Activated CD4-positive, alpha-beta T cell treated with anti-CD3 and anti-CD28 coated beads, Interleukin-2, amount 50 U/mL, for 48 hours (primary cell): ENCODE measurements around the gene FBXL3.
"Not testable (repeated sequence)": the region's sequence is repeated elsewhere in the genome, so short reads cannot be mapped to it uniquely, and the experiment has no call there.

ENCODE experiments used
- DNase-seq, 2 experiments: peaks; one replicate each; pipeline ENCODE4 v3.0.0-alpha.2; 2020

Gene FBXL3

DNA sequence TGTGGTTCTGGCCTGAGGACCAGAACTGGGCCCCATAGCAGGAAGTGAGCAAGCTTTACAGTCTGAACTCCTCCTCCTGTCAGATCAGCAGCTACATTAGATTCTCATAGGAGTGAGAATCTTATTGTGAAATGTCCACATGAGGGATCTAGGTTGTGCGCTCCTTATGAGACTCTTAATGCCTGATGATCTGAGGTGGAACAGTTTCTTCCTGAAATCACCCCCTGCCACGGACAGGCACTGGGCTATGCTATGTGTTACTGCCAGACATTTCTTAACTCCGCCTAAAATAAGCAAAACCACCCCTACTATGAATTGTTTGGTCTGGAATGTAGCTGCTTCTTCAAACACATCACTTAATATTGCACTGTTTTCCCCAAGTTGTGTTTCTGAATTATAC is 4.6 kb downstream of the FBXL3 start:
- DNase-seq, result no peak

DNA sequence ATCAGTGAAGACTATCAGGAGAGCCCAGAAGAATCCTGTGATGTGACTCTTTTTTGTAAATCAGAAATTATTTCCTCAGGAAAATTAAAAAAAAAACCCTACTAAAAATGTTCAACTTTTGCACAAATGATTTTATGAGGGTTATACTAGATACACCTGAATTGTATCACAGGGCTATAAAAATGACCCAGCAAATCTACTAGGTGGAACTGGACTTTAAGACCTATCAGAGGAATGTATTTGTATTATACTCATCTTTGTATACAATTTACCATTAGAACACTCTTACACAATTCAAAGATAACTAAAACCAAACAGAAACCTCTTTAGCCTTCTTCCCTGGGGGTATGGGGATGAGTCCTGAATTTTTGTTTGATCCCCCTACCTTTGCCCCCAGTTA is 7.2 kb downstream of the FBXL3 start:
- DNase-seq, result no peak

GRCh38 chr13:77016888-77017623 is 9.9 kb downstream of the FBXL3 start:
- DNase-seq, result no peak

- no peak for DNase-seq
Observed at GRCh38 chr13:77016251-77016812, 10.6 kb downstream of the FBXL3 start.

DNA sequence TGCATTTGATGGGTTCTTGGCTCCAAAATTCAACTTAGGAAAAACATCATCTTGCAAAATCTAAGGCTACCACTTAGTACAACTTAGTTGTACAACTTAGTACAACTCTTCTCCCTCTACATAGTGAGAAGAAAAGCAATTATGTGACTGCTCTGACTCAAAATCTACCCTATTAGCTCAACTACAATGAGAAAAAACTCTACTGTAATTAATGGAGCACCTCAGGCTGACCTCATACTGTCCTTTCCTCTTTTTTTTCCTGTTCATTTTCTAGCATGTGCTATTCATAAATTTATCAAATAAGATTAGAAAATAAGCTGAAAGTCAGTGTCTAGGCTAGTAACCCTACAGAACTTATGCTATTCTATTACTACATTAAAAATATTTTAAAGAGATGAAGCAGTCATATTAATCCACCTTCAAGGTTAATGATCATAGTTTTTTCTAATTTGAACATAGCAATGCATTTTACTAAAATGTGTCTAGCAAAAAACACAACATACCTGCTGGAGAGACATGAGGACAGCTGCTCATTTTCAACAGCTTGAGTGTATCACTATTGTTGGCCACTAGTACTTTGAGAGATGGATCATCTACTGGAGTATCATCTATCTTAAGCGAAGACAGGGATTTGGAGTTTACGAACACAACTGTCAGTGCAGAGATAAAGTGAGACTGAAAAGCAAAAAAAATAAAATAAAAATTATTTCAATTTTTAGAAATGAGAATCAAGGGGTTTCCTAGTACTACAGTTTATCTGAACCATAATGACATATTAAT is 11.9 kb downstream of the FBXL3 start:
- DNase-seq, result no peak

DNA sequence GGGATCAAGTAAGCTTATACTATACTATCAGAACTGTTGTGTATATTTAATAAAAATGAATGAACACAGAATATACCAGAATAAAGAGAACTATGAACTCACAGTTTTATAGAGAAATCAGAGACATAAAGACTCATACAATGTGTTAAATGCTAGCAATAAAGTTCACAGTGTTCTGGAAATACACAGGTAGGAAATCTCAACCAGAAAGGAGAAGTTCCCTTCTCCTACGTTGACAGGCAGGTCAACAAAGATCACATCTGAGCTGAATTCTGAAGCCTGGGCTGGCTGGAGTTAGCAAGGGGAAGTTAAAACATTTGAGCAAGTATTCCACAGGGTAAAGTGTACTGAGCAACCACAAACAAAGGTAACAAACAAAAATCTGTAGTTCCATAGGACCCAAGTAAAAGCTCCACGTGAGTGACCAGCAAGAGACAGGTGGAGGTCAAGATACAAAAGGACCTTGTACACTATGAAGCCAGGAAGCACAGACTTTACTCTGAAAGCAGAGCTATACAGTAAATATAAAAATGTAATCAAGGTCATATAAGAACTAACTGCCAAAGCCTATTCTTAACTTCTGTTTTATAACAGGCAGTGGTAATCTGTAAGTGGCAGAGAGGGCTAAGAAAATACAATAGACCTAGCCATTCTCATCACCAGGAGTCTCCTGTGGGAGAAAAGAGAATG is 13.0 kb downstream of the FBXL3 start:
- DNase-seq, result no peak

DNA sequence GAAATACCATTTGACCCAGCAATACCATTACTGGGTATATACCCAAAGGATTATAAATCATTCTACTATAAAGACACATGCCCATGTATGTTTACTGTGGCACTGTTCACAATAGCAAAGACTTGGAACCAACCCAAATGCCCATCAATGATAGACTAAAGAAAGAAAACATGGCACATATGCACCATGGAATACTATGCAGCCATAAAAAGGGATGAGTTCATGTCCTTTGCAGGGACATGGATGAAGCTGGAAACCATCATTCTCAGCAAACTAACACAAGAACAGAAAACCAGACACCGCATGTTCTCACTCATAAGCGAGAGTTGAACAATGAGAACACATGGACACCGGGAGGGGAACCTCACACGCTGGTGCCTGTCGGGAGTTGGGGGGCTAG is 17.2 kb downstream of the FBXL3 start:
- not testable (repeated sequence) for DNase-seq

- peak in 1 of 2 experiments; percentile 24 for DNase-seq
Observed at GRCh38 chr13:77009011-77009410, 17.9 kb downstream of the FBXL3 start.

- not testable (repeated sequence) for DNase-seq
Observed at GRCh38 chr13:77008337-77008736, 18.6 kb downstream of the FBXL3 start.

DNA sequence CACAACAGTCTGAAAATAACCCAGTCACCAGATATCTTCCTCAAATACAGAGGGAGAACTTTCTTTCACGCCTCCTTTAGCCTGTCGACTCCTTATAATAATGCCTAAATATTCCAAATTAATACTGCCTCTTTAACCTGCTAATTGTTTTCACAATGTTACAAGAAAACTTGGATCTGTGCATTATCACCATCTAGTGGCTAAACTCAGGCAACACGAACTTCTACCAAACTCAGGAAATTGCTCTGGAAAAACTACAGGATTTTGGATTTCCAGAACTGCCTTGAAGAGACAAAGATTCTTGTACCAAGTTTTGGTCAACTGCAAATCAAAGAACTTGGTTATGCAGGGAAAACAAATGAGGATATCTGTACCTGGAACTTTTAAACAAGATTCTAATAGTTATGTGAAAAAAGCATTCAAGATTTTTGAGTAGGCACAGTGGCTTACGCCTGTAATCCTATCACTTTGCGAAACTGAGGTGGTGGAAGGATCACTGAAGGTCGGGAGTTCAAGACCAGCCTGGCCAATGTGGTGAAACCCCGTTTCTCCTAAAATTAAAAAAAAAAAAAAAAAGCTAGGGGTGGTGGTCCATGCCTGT is 24.3 kb downstream of the FBXL3 start:
- no peak for DNase-seq

DNA sequence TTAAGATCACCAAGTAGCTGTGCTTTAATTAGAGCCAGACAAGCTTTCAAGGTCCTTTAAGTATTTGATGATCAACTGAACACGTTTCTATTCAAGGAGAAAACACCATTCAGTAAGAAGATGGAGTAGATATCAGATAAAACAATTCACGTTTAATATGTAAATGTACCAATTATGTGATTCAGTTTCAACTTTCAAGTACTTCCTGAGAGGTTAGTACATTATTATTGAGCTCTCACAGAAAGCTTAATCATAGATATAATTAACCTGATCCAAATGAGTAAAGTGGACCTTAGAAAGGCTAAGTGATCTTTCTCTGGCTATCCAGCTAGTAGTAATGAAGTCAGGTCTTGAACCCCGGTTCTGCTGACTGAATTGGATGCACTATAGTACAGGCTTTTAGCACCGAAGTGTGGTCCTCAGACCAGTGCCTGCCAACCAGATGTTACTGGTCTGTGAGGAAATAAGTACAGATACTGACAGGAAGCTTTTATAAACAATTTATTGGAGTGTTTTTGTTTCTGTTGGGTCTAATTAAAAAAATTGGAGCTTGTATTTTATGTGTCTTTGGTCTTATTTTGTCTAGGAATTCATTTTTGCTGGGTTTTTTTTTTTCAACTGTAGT is 24.9 kb downstream of the FBXL3 start:
- DNase-seq, result no peak

- no peak for DNase-seq
Observed at GRCh38 chr13:77001540-77001939, 25.4 kb downstream of the FBXL3 start.

- no peak for DNase-seq
Observed at GRCh38 chr13:77000475-77000874, 26.5 kb downstream of the FBXL3 start.

DNA sequence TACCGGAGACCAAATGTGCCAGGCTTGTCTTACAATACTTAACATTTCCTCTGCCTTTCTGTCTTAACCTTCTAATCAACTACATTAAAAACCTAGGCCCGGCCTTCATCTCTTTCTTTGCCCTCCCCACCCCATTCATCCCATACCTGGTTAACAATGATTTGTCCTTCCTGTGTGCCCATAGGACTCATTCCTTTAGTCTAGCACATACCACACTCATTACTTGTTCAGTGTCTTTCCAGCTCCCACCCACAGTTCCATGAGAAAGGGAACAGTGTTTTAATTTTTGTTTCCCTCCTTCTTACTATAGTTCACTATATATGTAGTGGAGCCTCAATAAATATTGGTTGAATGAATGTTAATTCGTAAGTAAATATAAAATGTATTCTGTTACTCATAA is 32.7 kb downstream of the FBXL3 start:
- DNase-seq, result no peak

DNA sequence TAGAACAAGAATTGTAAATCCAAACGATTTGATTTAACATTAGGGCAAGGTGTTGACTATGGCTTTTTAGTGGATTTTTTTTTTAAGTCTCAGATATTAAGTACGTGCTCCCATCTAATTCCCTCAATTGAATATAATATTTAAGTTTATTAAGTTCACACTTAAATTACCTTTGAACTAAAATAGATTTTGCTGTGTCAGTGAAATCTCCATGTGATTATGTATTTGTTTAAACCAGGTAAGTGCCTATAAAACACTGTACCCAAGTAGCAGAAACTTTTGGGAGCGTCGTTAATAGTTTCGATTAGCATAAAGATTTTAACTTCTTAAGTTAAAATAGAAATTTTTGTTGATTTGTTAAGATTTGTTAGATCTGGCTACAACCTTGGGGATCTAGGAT is 33.5 kb downstream of the FBXL3 start:
- DNase-seq, result no peak

GRCh38 chr13:76993021-76993420 is 33.9 kb downstream of the FBXL3 start:
- DNase-seq, result no peak

DNA sequence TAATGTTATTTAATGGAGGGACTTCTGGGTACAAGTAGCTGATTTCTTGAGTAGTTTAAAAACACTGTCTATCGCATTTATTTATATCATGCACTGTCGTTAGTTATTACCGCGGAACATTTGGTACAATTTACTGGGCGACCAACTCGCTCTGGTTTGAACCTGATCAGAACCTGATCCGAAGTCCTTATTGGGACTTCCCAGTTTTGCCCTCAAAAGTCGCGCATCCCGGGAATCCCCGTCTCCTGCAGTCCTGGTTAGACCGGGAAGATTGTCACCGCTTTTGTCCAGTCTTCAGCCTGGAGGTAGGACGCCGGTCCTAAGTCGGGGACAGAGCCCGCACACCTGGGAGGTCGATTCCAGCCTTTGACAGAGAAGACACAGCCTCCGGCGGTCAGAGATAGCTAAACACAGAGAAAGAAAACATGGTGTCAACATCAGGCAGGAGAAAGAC is 34.4 kb downstream of the FBXL3 start:
- DNase-seq, result peak; percentile 19 to 20

GRCh38 chr13:76991796-76992547 is 35.0 kb downstream of the FBXL3 start, which contains the start of gene CLN5:
CLN5 (plus strand) TSS chr13:76992081; CDS start chr13:76992099, 18 bp downstream.
- peak; percentile 91 to 93 for DNase-seq

- DNase-seq, result peak; percentile 69 to 75
Observed at GRCh38 chr13:76991432-76991795, 35.5 kb downstream of the FBXL3 start.

DNA sequence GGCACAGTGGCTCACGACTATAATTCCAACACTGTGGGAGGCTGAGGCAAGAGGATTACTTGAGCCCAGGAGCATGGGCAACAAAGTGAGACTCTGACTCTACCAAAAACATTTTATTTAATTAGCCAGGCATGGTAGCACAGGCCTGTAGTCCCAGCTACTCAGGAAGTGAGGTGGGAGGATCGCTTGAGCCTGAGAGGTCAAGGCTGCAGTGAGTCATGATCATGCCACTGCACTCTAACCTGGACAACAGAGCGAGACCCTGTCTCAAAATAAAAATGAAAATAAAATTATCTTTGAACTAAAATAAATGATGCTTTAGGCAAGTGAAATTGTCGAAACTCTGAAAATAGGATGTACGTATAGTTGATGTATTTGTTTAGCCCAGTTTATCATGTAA is 43.3 kb downstream of the FBXL3 start:
- DNase-seq, result no peak

GRCh38 chr13:76982061-76982460 is 44.9 kb downstream of the FBXL3 start:
- DNase-seq, result no peak
